Erythroblast (primary cell): ENCODE measurements around the gene PRR23E.

Experiments
- DNase-seq, 2 experiments: peaks; one replicate each; lab custom pipeline; 2025; lab: John Stamatoyannopoulos, UW
- GATA1 ChIP-seq: IDR thresholded peaks from 2 replicates; pipeline ENCODE4 v1.6.1; 2011; ENCODE audit warnings: low read depth, mild to moderate bottlenecking, control low read depth, low read length, moderate library complexity
- POLR2A ChIP-seq: IDR thresholded peaks from 2 replicates; pipeline ENCODE4 v1.6.1; 2011; ENCODE audit warnings: mild to moderate bottlenecking, low read length

PRR23E gene

GRCh38 chr3:127212231-127212630 lies 19.3 kb downstream of the PRR23E start:
- TF ChIP-seq GATA1 (no peak), POLR2A (no peak)
- DNase-seq: no peak

DNA sequence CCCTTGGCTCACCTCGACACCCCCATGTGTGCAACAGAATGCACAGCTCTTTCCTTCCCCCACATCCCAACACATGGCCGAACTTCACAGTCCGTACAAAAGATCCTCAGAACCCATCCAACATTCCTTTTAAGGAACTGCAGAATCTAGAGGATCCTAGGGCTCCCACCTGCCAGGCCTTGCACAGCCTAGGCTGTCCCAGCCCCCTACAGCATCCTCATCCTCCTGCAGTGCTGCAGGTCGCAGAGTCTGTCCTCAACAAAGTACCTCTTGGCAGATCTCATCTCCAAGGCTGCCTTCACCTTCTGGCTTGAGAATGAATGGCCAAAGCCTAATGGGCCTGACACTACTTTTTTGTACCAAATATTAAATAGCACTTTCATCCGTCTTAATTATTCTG lies 19.8 kb downstream of the PRR23E start:
- TF ChIP-seq GATA1 (no peak), POLR2A (no peak)
- no peak for DNase-seq

- no peak for DNase-seq
- TF ChIP-seq POLR2A (no peak), GATA1 (no peak)
These were observed 20.5 kb downstream of the PRR23E start for GRCh38 chr3:127213381-127213918.

DNA sequence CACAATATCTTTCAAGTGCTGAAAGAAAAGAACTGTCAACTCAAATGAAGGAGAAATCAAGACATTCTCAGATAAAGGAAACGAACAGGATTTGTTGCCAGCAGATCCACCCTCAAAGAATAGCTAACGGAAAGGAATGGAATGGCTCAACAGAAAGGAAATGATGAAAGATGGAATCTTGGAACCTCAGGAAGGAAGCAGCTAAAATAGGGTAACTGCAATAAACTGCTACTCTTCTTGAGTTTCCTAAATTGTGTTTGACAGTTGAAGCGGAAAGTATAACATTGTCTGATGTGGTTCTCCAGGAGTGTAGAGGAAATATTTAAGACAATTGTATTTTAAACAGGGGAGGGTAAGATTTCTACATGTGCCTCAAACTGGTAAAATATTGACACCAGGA lies 22.0 kb downstream of the PRR23E start:
- TF ChIP-seq GATA1: no peak
- TF ChIP-seq POLR2A: no peak
- no peak for DNase-seq

- no peak for TF ChIP-seq GATA1
- no peak for TF ChIP-seq POLR2A
- no peak for DNase-seq
These were observed 22.9 kb downstream of the PRR23E start for GRCh38 chr3:127215714-127216414.

GRCh38 chr3:127216415-127217261 lies 23.7 kb downstream of the PRR23E start:
- no peak for DNase-seq
- TF ChIP-seq POLR2A (no peak), GATA1 (no peak)

DNA sequence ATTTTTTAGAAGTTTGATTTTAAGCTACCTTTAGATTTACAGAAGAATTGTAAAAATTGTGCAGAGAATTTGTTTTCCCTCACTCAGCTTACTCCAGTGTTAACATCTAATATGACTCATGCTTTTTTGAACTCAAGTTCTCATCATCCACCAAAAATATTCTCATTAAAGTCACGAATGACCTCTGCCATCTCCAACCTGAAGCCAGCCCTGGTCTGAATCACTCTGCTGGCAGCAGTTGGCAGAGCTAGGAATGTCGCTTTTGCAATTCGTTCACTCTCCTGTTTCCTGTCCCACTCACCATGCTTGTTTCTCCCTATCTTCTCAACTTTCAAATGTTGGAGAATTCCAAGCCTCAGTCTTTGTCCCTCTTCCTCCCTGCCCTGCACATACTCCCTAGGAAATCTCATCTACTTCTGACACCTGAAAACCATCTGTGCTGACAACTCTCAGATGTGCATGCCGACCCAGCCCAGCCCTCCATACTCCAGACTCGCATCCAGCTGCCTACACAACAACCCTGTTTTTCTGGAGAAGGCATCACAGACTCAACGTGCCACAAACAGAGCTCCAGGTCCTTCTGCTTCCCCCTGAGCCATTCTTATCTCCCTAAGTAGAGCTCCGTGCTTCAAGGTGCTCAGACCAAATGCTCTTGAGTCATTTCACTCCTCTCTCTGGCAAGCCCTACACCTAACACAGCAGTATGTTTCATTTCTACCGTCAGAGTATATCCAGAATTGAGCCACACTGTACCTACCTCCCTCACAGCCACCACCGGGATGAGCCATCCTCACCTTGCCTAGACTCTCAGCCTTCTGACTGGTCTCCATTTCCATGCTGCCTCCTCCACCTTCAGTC lies 24.9 kb downstream of the PRR23E start:
- TF ChIP-seq POLR2A: no peak
- no peak for TF ChIP-seq GATA1

GRCh38 chr3:127218454-127218922 lies 25.6 kb downstream of the PRR23E start:
- TF ChIP-seq POLR2A: no peak
- no peak for DNase-seq

More for the DNA sequence above, 24.9 kb downstream of the PRR23E start:
- no peak for DNase-seq

DNA sequence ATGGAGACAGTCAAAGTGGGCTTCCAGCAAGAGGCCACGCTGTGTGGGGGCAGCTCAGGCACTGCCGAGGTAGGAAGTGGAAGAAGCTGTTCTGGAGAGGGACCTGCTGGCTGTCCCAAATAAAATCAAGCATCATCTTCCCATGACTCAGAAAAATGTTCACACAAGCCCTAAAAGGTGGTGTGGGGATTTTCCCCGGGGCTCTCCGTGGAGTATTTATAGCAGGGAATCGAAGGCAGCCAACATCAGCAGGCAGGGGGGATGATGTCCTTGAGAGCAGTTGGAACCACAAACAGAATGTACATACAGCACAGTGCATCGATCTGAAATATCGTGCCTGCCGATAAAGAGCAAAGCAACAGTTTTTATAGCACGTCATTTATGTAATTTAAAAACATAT lies 27.6 kb downstream of the PRR23E start:
- TF ChIP-seq POLR2A (no peak), GATA1 (no peak)
- DNase-seq: no peak

DNA sequence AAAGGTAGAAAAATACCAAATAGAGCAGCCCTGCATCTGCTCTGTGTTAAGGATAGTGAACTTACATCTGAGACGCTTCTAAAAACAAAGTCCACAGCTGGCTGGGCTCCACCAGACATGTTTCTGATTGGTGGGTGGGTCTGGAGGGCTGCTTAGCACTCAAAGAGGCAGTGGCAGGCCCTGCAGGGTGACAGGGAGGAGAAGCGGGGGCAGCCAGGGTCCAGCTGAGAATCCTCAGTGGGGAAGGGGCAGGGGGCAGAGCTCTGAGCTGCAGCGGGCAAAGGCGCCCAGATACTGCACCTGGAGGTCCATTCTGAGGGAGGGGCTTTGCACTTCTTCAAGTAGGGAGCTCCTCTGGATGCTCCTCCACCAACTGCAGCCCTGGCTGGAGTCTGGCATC lies 28.1 kb downstream of the PRR23E start:
- TF ChIP-seq GATA1 (no peak), POLR2A (no peak)
- no peak for DNase-seq

DNA sequence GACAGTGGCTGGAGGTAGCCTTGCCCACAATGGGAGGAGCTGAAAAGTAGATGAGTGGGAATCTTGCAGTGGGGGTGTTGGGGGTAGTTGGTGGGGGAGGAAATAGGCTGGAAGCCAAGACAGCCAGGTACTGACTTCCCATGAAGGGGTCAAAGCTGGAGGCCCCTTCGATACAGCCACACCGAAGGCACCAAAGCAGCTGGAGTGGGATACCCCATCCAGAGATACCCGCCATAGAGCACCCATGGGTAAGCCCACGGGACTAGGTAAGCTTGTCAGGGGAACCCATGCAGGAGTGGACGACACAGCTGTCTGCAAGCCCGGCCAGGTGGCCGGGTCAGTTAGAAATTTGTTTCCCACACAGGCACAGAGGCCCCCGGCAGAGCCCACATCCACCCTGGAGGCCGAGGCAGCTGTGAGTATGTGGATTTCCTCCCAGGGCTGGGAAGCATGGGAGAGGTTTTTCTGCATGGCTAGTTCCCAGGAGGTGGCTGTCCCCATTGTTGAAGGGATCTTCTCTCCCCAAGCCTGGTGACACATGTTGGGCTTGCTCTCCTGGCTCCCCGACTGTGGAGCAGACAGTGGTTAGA lies 28.6 kb downstream of the PRR23E start:
- no peak for TF ChIP-seq GATA1
- TF ChIP-seq POLR2A: no peak
- no peak for DNase-seq

GRCh38 chr3:127222163-127222562 lies 29.2 kb downstream of the PRR23E start:
- TF ChIP-seq GATA1: no peak
- TF ChIP-seq POLR2A: no peak
- no peak for DNase-seq

DNA sequence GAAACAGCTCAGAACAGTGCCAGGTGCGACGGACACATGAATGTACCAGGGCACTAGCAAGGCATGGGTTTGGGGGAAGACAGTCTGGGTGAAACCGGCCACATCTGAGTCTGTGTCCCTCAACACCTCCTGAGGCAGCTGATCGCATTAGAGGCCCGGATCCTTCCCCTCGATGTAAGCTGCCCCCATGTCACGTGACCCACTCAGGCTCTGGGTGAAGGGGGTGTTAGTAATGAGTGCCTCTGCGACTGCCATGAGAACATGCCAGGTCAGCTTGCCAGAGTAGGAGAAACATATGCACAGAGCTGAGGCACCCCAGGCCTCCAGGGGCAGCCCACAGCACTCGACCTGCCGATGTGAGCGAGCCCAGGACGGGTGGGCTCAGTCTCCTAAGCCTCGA lies 29.7 kb downstream of the PRR23E start:
- DNase-seq: no peak
- no peak for TF ChIP-seq GATA1
- TF ChIP-seq POLR2A: no peak

DNA sequence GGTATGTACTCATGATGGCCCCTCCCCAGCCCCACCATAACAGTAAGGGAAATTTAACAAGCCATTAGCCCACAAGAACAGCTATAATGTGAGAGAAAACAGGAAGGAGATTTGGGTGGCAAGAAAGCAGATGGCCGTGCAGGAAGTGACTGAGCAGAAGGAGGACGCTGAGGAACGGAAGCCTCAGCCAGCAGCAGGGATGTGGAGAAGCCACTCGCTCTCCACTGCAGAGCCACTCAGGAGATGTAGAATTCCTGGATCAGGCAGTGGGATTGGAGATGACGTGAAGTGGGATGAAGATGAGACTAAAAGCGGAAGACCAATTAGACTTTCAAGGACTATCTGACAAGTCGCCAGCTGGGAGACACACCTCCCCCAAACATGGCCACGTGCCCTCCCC lies 31.2 kb downstream of the PRR23E start:
- TF ChIP-seq POLR2A (no peak), GATA1 (no peak)
- no peak for DNase-seq
